GM12892 (cell line): ENCODE results near the gene OTULIN.

Experiments
- POLR2A ChIP-seq: IDR thresholded peaks from 2 replicates; pipeline ENCODE4 v1.6.1; 2011; ENCODE audit warnings: low read depth, low read length, control low read depth
- POLR2AphosphoS5 ChIP-seq: IDR thresholded peaks from 2 replicates; pipeline ENCODE4 v1.6.1; 2011; ENCODE audit warnings: low read depth, low read length, control low read depth
- TAF1 ChIP-seq: IDR thresholded peaks from 2 replicates; pipeline ENCODE4 v1.6.1; 2011; ENCODE audit warnings: low read depth, mild to moderate bottlenecking, control low read depth, low read length, borderline replicate concordance

GRCh38 chr5:14720236-14720923, 55.9 kb downstream of the OTULIN start:
- no peak for TF ChIP-seq POLR2A
- no peak for TF ChIP-seq POLR2AphosphoS5
- TF ChIP-seq TAF1: no peak
